HFF-Myc (cell line): ENCODE measurements around the gene GRIA4.

Experiments
- DNase-seq: peaks from one replicate; pipeline ENCODE4 v3.0.0-alpha.2; 2011; ENCODE audit warnings: low read depth; ENCODE audit errors: extremely low read depth
- H3K4me3 ChIP-seq: replicated peaks from 2 replicates; pipeline ENCODE4 v1.5.1; 2011; ENCODE audit warnings: low read depth, mild to moderate bottlenecking, control low read depth, low read length
- TF ChIP-seq, protein P1 (sequence below): IDR thresholded peaks from 2 replicates; pipeline ENCODE4 v1.5.1; 2012; ENCODE audit warnings: mild to moderate bottlenecking, low read depth, low read length, control low read depth; ENCODE audit errors: missing control alignments

The GRIA4 gene

GRCh38 chr11:105705786-105706530, 96.1 kb downstream of the GRIA4 start:
- no peak overlapping the region for H3K4me3 ChIP-seq
- no peak for DNase-seq
- TF ChIP-seq, protein P1, sequence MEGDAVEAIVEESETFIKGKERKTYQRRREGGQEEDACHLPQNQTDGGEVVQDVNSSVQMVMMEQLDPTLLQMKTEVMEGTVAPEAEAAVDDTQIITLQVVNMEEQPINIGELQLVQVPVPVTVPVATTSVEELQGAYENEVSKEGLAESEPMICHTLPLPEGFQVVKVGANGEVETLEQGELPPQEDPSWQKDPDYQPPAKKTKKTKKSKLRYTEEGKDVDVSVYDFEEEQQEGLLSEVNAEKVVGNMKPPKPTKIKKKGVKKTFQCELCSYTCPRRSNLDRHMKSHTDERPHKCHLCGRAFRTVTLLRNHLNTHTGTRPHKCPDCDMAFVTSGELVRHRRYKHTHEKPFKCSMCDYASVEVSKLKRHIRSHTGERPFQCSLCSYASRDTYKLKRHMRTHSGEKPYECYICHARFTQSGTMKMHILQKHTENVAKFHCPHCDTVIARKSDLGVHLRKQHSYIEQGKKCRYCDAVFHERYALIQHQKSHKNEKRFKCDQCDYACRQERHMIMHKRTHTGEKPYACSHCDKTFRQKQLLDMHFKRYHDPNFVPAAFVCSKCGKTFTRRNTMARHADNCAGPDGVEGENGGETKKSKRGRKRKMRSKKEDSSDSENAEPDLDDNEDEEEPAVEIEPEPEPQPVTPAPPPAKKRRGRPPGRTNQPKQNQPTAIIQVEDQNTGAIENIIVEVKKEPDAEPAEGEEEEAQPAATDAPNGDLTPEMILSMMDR = no peak

- DNase-seq = no peak
- no peak overlapping the region for H3K4me3 ChIP-seq
- TF ChIP-seq, protein P1 = no peak
Measured at GRCh38 chr11:105713106-105713505, 103.2 kb downstream of the GRIA4 start.

- TF ChIP-seq, protein P1 = no peak
- DNase-seq = no peak
- no peak overlapping the region for H3K4me3 ChIP-seq
Measured at GRCh38 chr11:105713696-105714095, 103.8 kb downstream of the GRIA4 start.

DNA sequence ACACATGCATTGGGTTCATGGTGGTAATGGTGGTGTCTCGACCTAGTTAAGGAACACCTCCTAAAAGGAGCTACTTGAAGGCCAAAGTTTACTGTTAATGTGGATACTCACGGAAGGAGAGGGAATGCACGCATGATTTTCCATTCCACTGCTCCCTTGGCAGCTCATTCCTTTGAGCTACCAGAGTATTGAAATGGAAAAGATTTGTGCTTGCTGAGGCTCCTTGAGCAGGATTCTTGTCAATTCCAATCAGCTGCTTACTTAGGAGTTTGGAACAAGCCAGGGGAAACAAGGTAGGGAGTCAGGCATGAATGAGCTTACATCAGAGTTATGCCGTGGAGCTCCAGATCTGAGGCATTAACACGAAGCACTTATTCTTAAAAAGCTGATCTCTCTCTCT, 108.8 kb downstream of the GRIA4 start:
- no peak overlapping the region for H3K4me3 ChIP-seq
- TF ChIP-seq, protein P1 = no peak
- DNase-seq = no peak

DNA sequence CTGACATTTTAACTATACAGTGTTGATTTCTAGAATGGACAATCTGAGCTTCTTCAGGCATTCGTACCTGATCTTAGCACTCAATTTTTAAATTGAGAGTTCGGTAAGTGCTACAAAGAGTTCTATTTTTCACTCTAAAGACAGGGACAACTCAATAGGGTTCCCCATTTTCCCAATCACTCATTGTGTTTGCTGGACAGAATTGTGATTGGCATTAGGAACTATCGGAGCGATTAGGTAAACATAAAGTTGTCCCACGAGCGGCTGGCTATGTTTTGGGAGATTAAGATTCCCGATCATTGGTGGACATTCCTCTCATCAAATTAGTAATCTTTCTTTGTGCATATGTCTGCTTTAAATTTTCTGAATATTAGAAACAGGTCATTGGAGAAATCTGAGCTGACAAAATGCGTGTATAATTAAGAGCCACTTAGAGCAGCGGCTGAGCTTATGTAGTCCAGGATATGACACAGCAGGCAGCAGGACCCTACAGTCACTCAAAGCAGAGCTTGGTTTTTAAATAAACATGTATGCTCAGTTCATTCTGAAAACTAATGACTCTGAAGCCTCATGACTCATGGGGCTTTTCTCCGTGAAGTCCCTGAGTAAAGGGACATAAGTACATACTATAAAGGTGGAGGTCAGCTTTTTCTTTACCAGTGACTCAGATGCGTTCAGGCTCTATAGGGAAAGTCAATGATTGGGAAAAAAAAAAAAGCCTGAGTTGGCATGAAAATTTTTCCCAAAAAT, 109.4 kb downstream of the GRIA4 start:
- no peak overlapping the region for H3K4me3 ChIP-seq
- peak; percentile 4 for DNase-seq
- TF ChIP-seq, protein P1 = no peak

DNA sequence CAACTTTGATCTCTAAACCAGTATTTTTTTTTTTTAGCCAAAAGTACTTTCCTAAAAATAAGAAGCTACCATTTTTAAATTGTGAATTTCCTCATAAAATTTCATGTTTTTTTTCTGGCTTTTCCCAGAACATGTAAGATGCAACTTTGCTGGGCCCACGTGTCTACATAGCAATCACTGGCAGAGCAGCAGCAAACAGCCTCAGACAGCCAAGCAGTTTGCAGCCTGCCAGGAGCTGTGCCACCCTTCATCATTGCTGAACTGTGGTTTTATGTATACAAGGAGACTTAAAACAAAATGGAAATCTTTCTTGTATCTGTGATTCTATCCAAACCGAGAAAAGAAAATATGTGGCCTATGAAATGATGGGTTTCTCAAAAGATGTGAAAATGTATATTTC, 110.2 kb downstream of the GRIA4 start:
- DNase-seq = no peak
- TF ChIP-seq, protein P1 = no peak
- H3K4me3 ChIP-seq = no peak overlapping the region
